Glutamatergic neuron (in vitro differentiated cells): ENCODE results near the gene PARS2. TPM values are rescaled to one million over a fixed set of nuclear protein-coding genes. Genes with fewer than 3 reads are reported as not detected.

Experiments used
- DNase-seq: peaks from one replicate; pipeline ENCODE4 v3.0.0; 2022
- H3K27ac Mint-ChIP-seq: one replicate; pipeline ENCODE4 v1.8.0; 2020; ENCODE audit warnings: mild to moderate bottlenecking, mixed read lengths, inconsistent platforms; ENCODE audit not compliant: unreplicated experiment
- H3K27me3 Mint-ChIP-seq: one replicate; pipeline ENCODE4 v1.8.0; 2020; ENCODE audit warnings: mild to moderate bottlenecking, moderate library complexity, mixed read lengths, inconsistent platforms; ENCODE audit not compliant: unreplicated experiment
- H3K36me3 Mint-ChIP-seq: one replicate; pipeline ENCODE4 v1.8.0; 2020; ENCODE audit warnings: mild to moderate bottlenecking, mixed read lengths, inconsistent platforms; ENCODE audit not compliant: unreplicated experiment
- H3K4me1 Mint-ChIP-seq: one replicate; pipeline ENCODE4 v1.8.0; 2020; ENCODE audit warnings: mild to moderate bottlenecking, low read depth, mixed read lengths, inconsistent platforms; ENCODE audit not compliant: unreplicated experiment
- H3K4me3 Mint-ChIP-seq: one replicate; pipeline ENCODE4 v1.8.0; 2020; ENCODE audit warnings: mild to moderate bottlenecking, mixed read lengths, inconsistent platforms; ENCODE audit not compliant: unreplicated experiment
- H3K9me3 Mint-ChIP-seq: one replicate; pipeline ENCODE4 v1.8.0; 2020; ENCODE audit warnings: mild to moderate bottlenecking, moderate library complexity, mixed read lengths, inconsistent platforms; ENCODE audit not compliant: unreplicated experiment
- total RNA-seq: library from RNA; stranded (reverse); fragmentation: NEBNext Ultra II Directional; extraction: Animal tissue kit (Norgen Biotek cat#: 25700); gene quantifications from one replicate; pipeline ENCODE4 v1.2.1, GENCODE V29; 2021; ENCODE audit not compliant: unreplicated experiment
- TF ChIP-seq, protein P1 (sequence below): fragments of 200-600 bp; sonication (generic); IDR thresholded peaks from one replicate; pipeline ENCODE4 v1.5.0; 2021; ENCODE audit not compliant: partially characterized antibody, unreplicated experiment

Gene PARS2
- total RNA-seq, 1 donor from 2014 or later: 4.2 TPM

DNA sequence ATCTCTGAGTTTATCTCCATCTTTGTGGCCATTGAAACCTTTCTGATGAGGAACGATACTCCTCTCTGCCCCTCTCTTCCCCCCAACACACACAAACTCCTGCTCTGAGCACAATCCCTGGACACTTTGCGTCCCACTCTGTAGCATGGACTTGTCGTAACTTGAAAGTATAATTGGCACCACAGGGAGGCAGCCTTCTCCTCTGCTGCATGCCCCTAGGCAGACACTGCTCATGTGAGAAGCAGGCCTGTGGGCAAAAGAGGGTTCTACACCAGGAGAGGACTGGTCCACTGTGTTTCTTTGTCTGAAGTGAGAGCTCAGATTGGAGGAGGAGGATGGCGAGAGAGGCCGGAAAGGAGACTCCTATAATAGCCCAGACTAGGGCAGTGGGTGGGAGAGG, 3.8 kb upstream of the PARS2 start:
- no peak for DNase-seq

DNA sequence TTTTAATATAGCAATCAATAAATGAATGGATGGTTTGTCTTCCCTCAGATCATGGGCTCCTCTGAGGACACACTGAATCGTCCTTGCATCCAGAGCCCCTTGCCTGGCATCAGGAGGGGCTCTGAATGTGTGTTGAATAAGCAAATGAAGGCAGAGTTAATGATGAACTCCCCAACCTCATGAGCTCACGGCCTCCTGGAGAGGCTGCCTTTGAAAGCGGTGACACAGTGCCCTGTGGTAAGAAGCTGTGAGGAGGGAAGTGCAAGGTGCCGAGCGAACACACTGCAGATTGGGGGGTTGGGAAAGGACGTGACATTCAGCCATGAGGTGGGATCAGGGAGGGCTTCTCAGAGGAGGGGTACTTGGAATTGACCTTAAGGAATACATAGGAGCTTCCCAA, 3.2 kb upstream of the PARS2 start:
- no peak for DNase-seq
- Mint-ChIP-seq H3K9me3 (peaks cover 2% of the 10 kb centered on the region), H3K4me1 (peaks cover 34% of the 10 kb centered on the region), H3K27ac (peak overlapping the region; percentile 93), H3K4me3 (peak overlapping the region; percentile 82), H3K27me3 (peaks cover 12% of the 10 kb centered on the region), H3K36me3 (no peaks in the 10 kb centered on the region)
- TF ChIP-seq, protein P1, sequence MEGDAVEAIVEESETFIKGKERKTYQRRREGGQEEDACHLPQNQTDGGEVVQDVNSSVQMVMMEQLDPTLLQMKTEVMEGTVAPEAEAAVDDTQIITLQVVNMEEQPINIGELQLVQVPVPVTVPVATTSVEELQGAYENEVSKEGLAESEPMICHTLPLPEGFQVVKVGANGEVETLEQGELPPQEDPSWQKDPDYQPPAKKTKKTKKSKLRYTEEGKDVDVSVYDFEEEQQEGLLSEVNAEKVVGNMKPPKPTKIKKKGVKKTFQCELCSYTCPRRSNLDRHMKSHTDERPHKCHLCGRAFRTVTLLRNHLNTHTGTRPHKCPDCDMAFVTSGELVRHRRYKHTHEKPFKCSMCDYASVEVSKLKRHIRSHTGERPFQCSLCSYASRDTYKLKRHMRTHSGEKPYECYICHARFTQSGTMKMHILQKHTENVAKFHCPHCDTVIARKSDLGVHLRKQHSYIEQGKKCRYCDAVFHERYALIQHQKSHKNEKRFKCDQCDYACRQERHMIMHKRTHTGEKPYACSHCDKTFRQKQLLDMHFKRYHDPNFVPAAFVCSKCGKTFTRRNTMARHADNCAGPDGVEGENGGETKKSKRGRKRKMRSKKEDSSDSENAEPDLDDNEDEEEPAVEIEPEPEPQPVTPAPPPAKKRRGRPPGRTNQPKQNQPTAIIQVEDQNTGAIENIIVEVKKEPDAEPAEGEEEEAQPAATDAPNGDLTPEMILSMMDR: no peak

More for the DNA sequence above, 3.8 kb upstream of the PARS2 start:
- H3K27me3 Mint-ChIP-seq: peaks cover 12% of the 10 kb centered on the region
- H3K36me3 Mint-ChIP-seq: no peaks in the 10 kb centered on the region
- TF ChIP-seq, protein P1: no peak
- peaks cover 2% of the 10 kb centered on the region for H3K9me3 Mint-ChIP-seq
- H3K27ac Mint-ChIP-seq: peak overlapping the region; percentile 43
- peaks cover 31% of the 10 kb centered on the region for H3K4me1 Mint-ChIP-seq
- H3K4me3 Mint-ChIP-seq: no peak overlapping the region

DNA sequence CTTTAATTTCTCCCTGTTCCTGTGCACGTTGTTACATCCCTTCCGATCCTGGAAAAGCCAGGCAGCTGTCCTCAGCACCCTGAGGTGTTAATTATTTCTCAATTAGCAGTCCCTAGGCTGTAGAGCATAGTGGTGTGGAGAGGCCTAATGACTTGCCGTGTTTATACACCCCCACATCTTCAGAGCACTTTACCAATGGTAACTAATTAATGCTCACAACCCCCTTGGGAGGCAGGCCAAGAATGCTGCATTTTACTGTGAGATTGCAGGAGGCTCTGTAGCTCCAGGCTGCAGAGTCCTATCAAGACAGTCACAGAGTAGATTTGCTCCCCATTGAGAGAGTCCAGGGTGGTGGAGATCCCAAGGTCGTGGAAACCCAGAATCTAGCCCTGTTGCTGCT, 2.4 kb upstream of the PARS2 start:
- TF ChIP-seq, protein P1: no peak
- Mint-ChIP-seq H3K27ac (peak overlapping the region; percentile 93), H3K4me3 (peak overlapping the region; percentile 82), H3K36me3 (no peaks in the 10 kb centered on the region), H3K27me3 (peaks cover 12% of the 10 kb centered on the region), H3K4me1 (peaks cover 34% of the 10 kb centered on the region), H3K9me3 (peaks cover 2% of the 10 kb centered on the region)
- peak; percentile 62 for DNase-seq

DNA sequence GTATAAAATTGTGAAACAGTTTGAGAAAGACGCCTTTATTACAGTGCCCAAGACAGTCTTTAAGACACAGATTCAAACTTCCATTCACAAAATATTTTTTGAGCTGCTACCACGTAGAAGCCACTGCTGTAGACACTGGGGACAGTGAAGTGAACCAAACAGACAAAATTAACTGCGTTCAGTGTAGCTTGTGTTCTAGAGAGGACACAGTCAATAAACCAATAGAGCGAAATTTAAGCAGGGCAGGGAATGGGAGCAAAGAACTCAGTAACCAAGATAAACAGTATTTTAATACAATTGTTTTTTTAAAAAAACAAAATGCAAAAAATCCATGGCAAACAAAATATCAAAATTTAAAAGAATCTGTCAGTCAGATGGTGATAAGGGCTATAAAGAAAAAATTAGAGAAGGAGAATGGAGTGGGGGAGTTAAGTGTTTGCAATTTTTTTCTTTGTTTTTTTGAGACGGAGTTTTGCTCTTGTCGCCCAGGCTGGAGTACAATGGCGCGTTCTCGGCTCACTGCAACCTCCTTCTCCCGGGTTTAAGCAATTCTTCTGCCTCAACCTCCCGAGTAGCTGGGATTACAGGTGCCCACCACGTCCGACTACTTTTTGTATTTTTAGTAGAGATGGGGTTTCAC, 719 bp upstream of the PARS2 start:
- Mint-ChIP-seq H3K27me3 (peaks cover 16% of the 10 kb centered on the region), H3K4me3 (peak overlapping the region; percentile 94), H3K9me3 (peaks cover 2% of the 10 kb centered on the region), H3K36me3 (no peaks in the 10 kb centered on the region), H3K27ac (no peak overlapping the region), H3K4me1 (peaks cover 46% of the 10 kb centered on the region)
- DNase-seq: no peak
- TF ChIP-seq, protein P1: no peak

DNA sequence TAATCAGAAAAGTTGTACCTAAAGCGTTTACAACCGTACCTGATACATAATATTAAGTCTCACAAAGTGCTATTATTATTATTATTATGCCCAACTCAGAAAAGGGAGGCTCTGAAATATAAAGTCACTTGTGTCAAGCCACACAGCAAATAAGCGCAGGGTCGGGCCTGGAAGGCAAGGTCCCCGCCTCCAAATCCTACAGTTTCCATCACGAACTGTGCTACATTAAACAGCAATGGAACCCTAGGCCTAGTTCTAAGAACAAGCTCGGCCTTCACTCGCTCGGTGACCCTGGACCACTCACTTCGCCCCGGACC, 549 bp downstream of the PARS2 start:
- Mint-ChIP-seq H3K4me1 (peaks cover 53% of the 10 kb centered on the region), H3K36me3 (no peaks in the 10 kb centered on the region), H3K4me3 (peak overlapping the region; percentile 94), H3K9me3 (peaks cover 2% of the 10 kb centered on the region), H3K27ac (peak overlapping the region; percentile 83), H3K27me3 (peaks cover 18% of the 10 kb centered on the region)
- DNase-seq: no peak
- TF ChIP-seq, protein P1: no peak
